PFSK-1 (cell line): ENCODE results near the gene SREK1.

Experiments used
- FOXP2 ChIP-seq: optimal IDR thresholded peaks from 2 replicates; pipeline ENCODE3; 2011; ENCODE audit warnings: borderline replicate concordance, control low read depth, inconsistent platforms; ENCODE audit not compliant: insufficient read depth; ENCODE audit errors: extremely low read length, extremely low read depth
- POLR2AphosphoS5 ChIP-seq: IDR thresholded peaks from 2 replicates; pipeline ENCODE4 v1.6.1; 2012; ENCODE audit warnings: low read depth, mild to moderate bottlenecking, control low read depth, low read length, moderate library complexity
- REST ChIP-seq, 2 experiments: IDR thresholded peaks; 2 replicates each; pipeline versions ENCODE4 v1.6.1 to v1.8.0; 2011 to 2012; ENCODE audit warnings: low read depth in 2 of 2, low read length in 2 of 2, control low read depth in 1 of 2, inconsistent platforms in 1 of 2, mild to moderate bottlenecking in 1 of 2, moderate library complexity in 1 of 2; ENCODE audit not compliant: insufficient read depth in 1 of 2
- SIN3A ChIP-seq: IDR thresholded peaks from 2 replicates; pipeline ENCODE4 v1.6.1; 2012; ENCODE audit warnings: mild to moderate bottlenecking, low read length, moderate library complexity, borderline replicate concordance; ENCODE audit not compliant: insufficient read depth
- TAF1 ChIP-seq: IDR thresholded peaks from 2 replicates; pipeline ENCODE4 v1.6.1; 2012; ENCODE audit warnings: low read length, control low read depth, borderline replicate concordance; ENCODE audit not compliant: insufficient read depth

The SREK1 gene

GRCh38 chr5:66180282-66181155 is 36.4 kb downstream of the SREK1 start:
- TF ChIP-seq FOXP2: no peak
- no peak for TF ChIP-seq REST (IDR thresholded peaks at IDR 0.05; ENCODE audit: insufficient read depth in 1 of 2, low read depth in 2 of 2, low read length in 2 of 2)
- TF ChIP-seq TAF1: no peak
- no peak for TF ChIP-seq POLR2AphosphoS5
- TF ChIP-seq SIN3A: no peak

- TF ChIP-seq TAF1 (no peak), POLR2AphosphoS5 (no peak), FOXP2 (no peak), SIN3A (no peak), REST (IDR thresholded peaks at IDR 0.05; ENCODE audit: insufficient read depth in 1 of 2, low read depth in 2 of 2, low read length in 2 of 2) (no peak)
Observed at GRCh38 chr5:66186108-66186507, 42.0 kb downstream of the SREK1 start.

- TF ChIP-seq POLR2AphosphoS5 (no peak), TAF1 (no peak), FOXP2 (no peak), REST (IDR thresholded peaks at IDR 0.05; ENCODE audit: insufficient read depth in 1 of 2, low read depth in 2 of 2, low read length in 2 of 2) (no peak), SIN3A (no peak)
Observed at GRCh38 chr5:66193419-66193818, 49.3 kb downstream of the SREK1 start.

- TF ChIP-seq FOXP2 (no peak), POLR2AphosphoS5 (no peak), TAF1 (no peak), REST (IDR thresholded peaks at IDR 0.05; ENCODE audit: insufficient read depth in 1 of 2, low read depth in 2 of 2, low read length in 2 of 2) (no peak), SIN3A (no peak)
Observed at GRCh38 chr5:66197764-66198405, 53.8 kb downstream of the SREK1 start.

- TF ChIP-seq SIN3A: no peak
- TF ChIP-seq FOXP2: no peak
- TF ChIP-seq REST (IDR thresholded peaks at IDR 0.05; ENCODE audit: insufficient read depth in 1 of 2, low read depth in 2 of 2, low read length in 2 of 2): no peak
- no peak for TF ChIP-seq POLR2AphosphoS5
- TF ChIP-seq TAF1: no peak
Observed at GRCh38 chr5:66198837-66199236, 54.7 kb downstream of the SREK1 start.
